ENCODE results near the gene CPN2.

Gene CPN2

GRCh38 chr3:194379231-194379630 is 28.1 kb upstream of the CPN2 start:
- TF ChIP-seq, protein P1, sequence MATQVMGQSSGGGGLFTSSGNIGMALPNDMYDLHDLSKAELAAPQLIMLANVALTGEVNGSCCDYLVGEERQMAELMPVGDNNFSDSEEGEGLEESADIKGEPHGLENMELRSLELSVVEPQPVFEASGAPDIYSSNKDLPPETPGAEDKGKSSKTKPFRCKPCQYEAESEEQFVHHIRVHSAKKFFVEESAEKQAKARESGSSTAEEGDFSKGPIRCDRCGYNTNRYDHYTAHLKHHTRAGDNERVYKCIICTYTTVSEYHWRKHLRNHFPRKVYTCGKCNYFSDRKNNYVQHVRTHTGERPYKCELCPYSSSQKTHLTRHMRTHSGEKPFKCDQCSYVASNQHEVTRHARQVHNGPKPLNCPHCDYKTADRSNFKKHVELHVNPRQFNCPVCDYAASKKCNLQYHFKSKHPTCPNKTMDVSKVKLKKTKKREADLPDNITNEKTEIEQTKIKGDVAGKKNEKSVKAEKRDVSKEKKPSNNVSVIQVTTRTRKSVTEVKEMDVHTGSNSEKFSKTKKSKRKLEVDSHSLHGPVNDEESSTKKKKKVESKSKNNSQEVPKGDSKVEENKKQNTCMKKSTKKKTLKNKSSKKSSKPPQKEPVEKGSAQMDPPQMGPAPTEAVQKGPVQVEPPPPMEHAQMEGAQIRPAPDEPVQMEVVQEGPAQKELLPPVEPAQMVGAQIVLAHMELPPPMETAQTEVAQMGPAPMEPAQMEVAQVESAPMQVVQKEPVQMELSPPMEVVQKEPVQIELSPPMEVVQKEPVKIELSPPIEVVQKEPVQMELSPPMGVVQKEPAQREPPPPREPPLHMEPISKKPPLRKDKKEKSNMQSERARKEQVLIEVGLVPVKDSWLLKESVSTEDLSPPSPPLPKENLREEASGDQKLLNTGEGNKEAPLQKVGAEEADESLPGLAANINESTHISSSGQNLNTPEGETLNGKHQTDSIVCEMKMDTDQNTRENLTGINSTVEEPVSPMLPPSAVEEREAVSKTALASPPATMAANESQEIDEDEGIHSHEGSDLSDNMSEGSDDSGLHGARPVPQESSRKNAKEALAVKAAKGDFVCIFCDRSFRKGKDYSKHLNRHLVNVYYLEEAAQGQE (IDR thresholded peaks at IDR 0.05; ENCODE audit: insufficient read depth in 1 of 2, low read depth in 2 of 2, low read length in 2 of 2): no peak

DNA sequence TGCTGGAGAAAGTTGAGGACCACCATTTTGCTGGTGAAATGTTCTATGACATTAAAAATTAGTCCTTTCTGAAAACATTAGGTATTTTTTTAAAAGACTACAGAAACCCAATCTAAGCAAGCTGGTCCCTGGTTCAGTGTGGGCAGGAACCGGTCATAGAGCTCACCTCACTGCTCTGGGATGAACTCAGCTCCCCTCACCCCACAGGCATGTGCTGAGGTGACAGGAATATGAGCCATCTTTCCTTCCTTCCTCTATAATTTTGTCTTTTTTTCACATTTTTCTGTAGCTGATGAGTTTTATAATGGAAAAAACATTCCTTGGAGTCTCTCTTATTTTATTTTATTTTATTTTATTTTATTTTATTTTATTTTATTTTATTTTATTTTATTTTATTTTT is 26.6 kb upstream of the CPN2 start:
- TF ChIP-seq FOXP2 (optimal IDR thresholded peaks at IDR 0.05; ENCODE audit: borderline replicate concordance, extremely low read depth, extremely low read length, insufficient read depth) (no peak), TAF1 (IDR thresholded peaks at IDR 0.05; ENCODE audit: borderline replicate concordance, insufficient read depth, low read length) (no peak), SIN3A (IDR thresholded peaks at IDR 0.05; ENCODE audit: borderline replicate concordance, insufficient read depth, low read length) (no peak), POLR2AphosphoS5 (IDR thresholded peaks at IDR 0.05; ENCODE audit: low read depth, low read length) (no peak)
- TF ChIP-seq, protein P1 (IDR thresholded peaks at IDR 0.05; ENCODE audit: insufficient read depth in 1 of 2, low read depth in 2 of 2, low read length in 2 of 2): no peak

- TF ChIP-seq TAF1 (IDR thresholded peaks at IDR 0.05; ENCODE audit: borderline replicate concordance, insufficient read depth, low read length) (no peak), POLR2AphosphoS5 (IDR thresholded peaks at IDR 0.05; ENCODE audit: low read depth, low read length) (no peak)
- TF ChIP-seq, protein P1 (IDR thresholded peaks at IDR 0.05; ENCODE audit: insufficient read depth in 1 of 2, low read depth in 2 of 2, low read length in 2 of 2): no peak
These were observed 25.1 kb upstream of the CPN2 start for GRCh38 chr3:194376241-194376560.

DNA sequence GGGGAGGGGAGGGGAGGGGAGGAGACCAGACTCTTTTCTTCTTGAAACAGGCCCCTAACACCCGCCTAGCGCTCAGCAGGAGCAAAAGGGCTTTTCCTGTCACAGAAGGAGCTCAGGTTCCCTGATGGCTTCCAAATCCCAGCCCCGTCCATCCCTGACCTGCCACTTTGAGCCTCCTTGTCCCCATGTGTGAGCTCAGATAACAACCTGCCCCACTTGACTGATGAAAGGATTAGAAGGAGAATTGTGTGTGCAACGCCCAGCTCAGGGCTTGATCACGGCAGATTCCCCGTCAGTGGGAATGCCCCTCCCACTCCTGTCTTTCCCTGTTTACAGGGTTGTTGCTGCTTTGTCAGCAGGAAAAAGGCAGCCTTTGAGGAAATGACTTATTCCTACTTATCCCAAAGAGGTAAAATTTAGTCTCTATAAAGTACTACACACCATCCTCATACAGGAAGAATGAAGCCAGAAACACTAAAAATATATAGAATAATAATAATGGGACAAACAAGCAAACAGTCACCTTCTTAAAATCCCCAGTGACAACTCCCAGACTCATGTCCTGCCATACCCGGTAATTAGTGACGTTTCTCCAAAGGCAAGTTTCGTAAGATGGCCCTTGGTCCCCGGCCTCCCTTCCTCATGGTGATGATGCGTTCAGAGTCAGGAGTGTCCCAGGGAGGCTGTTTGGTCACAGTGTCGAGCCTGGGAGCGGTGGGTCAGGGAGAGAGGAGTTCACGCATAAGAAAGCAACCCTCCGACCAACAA is 24.5 kb upstream of the CPN2 start:
- TF ChIP-seq, protein P1 (IDR thresholded peaks at IDR 0.05; ENCODE audit: insufficient read depth in 1 of 2, low read depth in 2 of 2, low read length in 2 of 2): no peak
- TF ChIP-seq POLR2AphosphoS5 (IDR thresholded peaks at IDR 0.05; ENCODE audit: low read depth, low read length): no peak
- no peak for TF ChIP-seq SIN3A (IDR thresholded peaks at IDR 0.05; ENCODE audit: borderline replicate concordance, insufficient read depth, low read length)
- TF ChIP-seq FOXP2 (optimal IDR thresholded peaks at IDR 0.05; ENCODE audit: borderline replicate concordance, extremely low read depth, extremely low read length, insufficient read depth): no peak
- TF ChIP-seq TAF1 (IDR thresholded peaks at IDR 0.05; ENCODE audit: borderline replicate concordance, insufficient read depth, low read length): no peak

DNA sequence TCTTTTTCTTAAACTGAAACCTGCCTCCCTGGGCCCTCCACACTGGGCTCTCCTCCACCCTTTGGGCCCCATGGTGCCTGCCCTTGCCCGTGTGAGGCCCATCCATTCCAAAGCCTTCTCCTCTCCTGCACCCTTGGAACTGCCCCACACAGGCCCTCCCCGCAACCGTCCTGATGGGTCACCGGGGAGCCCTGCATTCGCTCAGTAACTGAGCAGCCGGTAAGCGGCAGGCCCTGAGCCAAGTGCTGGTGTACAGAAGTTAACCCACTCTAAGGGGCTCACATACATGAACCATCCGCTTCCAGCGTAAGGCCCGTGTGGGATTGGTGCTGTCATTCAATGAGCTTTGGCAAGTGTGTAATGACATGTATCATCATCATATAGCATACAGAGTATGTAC is 23.8 kb upstream of the CPN2 start:
- TF ChIP-seq SIN3A (IDR thresholded peaks at IDR 0.05; ENCODE audit: borderline replicate concordance, insufficient read depth, low read length): no peak
- TF ChIP-seq POLR2AphosphoS5 (IDR thresholded peaks at IDR 0.05; ENCODE audit: low read depth, low read length): no peak
- TF ChIP-seq, protein P1 (IDR thresholded peaks at IDR 0.05; ENCODE audit: insufficient read depth in 1 of 2, low read depth in 2 of 2, low read length in 2 of 2): no peak
- TF ChIP-seq FOXP2 (optimal IDR thresholded peaks at IDR 0.05; ENCODE audit: borderline replicate concordance, extremely low read depth, extremely low read length, insufficient read depth): no peak
- TF ChIP-seq TAF1 (IDR thresholded peaks at IDR 0.05; ENCODE audit: borderline replicate concordance, insufficient read depth, low read length): no peak

Measured in PFSK-1 (cell line).